GM23338 (cell line): ENCODE results near the gene PPM1E. TPM values are rescaled to one million over a fixed set of nuclear protein-coding genes. Genes with fewer than 3 reads are reported as not detected.

Source experiments
- ATAC-seq: fragments of 200-7000 bp; cut with Tn5 transposase; 3 replicates; pipeline ENCODE4 v1.9.1; 2020
- DNase-seq: peaks from one replicate; pipeline ENCODE4 v3.0.0-alpha.2; 2015; ENCODE audit warnings: low spot score
- H2AFZ ChIP-seq: fragments of 200-600 bp; sonication (generic); 2 replicates; pipeline ENCODE4 v1.8.0; 2016; ENCODE audit warnings: antibody characterized with exemption, mild to moderate bottlenecking, moderate library complexity
- H3F3A ChIP-seq: fragments of 200-600 bp; sonication (generic); replicated peaks from 2 replicates; pipeline ENCODE4 v1.8.0; 2017; ENCODE audit warnings: antibody characterized with exemption, mixed run types, low read depth
- H3K27ac ChIP-seq: fragments of 200-600 bp; sonication (generic); 2 replicates; pipeline ENCODE4 v1.6.1; 2016; ENCODE audit warnings: low read depth
- H3K27me3 ChIP-seq: fragments of 200-600 bp; sonication (generic); 2 replicates; pipeline ENCODE4 v1.8.0; 2016; ENCODE audit warnings: mild to moderate bottlenecking, mixed run types, moderate library complexity; ENCODE audit not compliant: insufficient read depth
- H3K36me3 ChIP-seq: fragments of 200-600 bp; sonication (generic); 2 replicates; pipeline ENCODE4 v1.8.0; 2016; ENCODE audit warnings: mild to moderate bottlenecking; ENCODE audit not compliant: insufficient read depth
- H3K4me1 ChIP-seq: fragments of 200-600 bp; sonication (generic); 2 replicates; pipeline ENCODE4 v1.8.0; 2016; ENCODE audit warnings: mild to moderate bottlenecking, moderate library complexity; ENCODE audit not compliant: insufficient read depth
- H3K4me2 ChIP-seq: fragments of 200-600 bp; sonication (generic); 2 replicates; pipeline ENCODE4 v1.7.1; 2017; ENCODE audit warnings: mixed run types
- H3K4me3 ChIP-seq: fragments of 200-600 bp; sonication (generic); 2 replicates; pipeline ENCODE4 v1.6.1; 2016; ENCODE audit warnings: mixed run types
- H3K79me2 ChIP-seq: fragments of 200-600 bp; sonication (generic); replicated peaks from 2 replicates; pipeline ENCODE4 v1.8.0; 2017; ENCODE audit warnings: mild to moderate bottlenecking; ENCODE audit not compliant: insufficient read depth
- H3K9me2 ChIP-seq: fragments of 200-600 bp; sonication (generic); 2 replicates; pipeline ENCODE4 v1.8.0; 2017; ENCODE audit not compliant: insufficient read depth
- H4K20me1 ChIP-seq: fragments of 200-600 bp; sonication (generic); replicated peaks from 2 replicates; pipeline ENCODE4 v1.8.0; 2017; ENCODE audit warnings: mild to moderate bottlenecking; ENCODE audit not compliant: insufficient read depth
- H3K27ac Mint-ChIP-seq: 2 replicates; pipeline ENCODE4 v1.8.0; 2020; ENCODE audit warnings: inconsistent platforms, mild to moderate bottlenecking, moderate library complexity, mixed read lengths
- H3K27me3 Mint-ChIP-seq: 3 replicates; pipeline ENCODE4 v1.8.0; 2022; ENCODE audit warnings: low read depth, mild to moderate bottlenecking, moderate library complexity, mixed read lengths, inconsistent platforms; ENCODE audit not compliant: insufficient read depth, poor library complexity
- H3K36me3 Mint-ChIP-seq: 3 replicates; pipeline ENCODE4 v1.8.0; 2021; ENCODE audit warnings: low read depth, mild to moderate bottlenecking, inconsistent platforms, moderate library complexity, mixed read lengths
- H3K4me1 Mint-ChIP-seq: 3 replicates; pipeline ENCODE4 v1.8.0; 2020; ENCODE audit warnings: mild to moderate bottlenecking, inconsistent platforms, mixed read lengths
- H3K4me3 Mint-ChIP-seq: 3 replicates; pipeline ENCODE4 v1.8.0; 2021; ENCODE audit warnings: moderate library complexity, mild to moderate bottlenecking, inconsistent platforms, mixed read lengths
- H3K9me3 Mint-ChIP-seq: 3 replicates; pipeline ENCODE4 v1.8.0; 2020; ENCODE audit warnings: moderate library complexity, mild to moderate bottlenecking, inconsistent platforms, mixed read lengths
- CREB1 ChIP-seq: fragments of 250-450 bp; sonication (Bioruptor Pico); IDR thresholded peaks from 2 replicates; pipeline ENCODE4 v1.5.0; 2020; ENCODE audit warnings: low read depth, mild to moderate bottlenecking, moderate library complexity
- EZH2 ChIP-seq: fragments of 200-600 bp; sonication (generic); IDR thresholded peaks from one replicate; pipeline ENCODE4 v1.8.0; 2017; ENCODE audit warnings: antibody characterized with exemption, mild to moderate bottlenecking, low read depth; ENCODE audit not compliant: unreplicated experiment
- EZH2phosphoT487 ChIP-seq: fragments of 200-600 bp; sonication (generic); IDR thresholded peaks from one replicate; pipeline ENCODE4 v1.8.1; 2018; ENCODE audit warnings: antibody characterized with exemption; ENCODE audit not compliant: unreplicated experiment
- JUNB ChIP-seq: IDR thresholded peaks from one replicate; pipeline ENCODE4 v1.6.1; 2016; ENCODE audit warnings: antibody characterized with exemption; ENCODE audit not compliant: unreplicated experiment
- NANOG ChIP-seq: IDR thresholded peaks from 2 replicates; pipeline ENCODE4 v1.6.1; 2016; ENCODE audit warnings: antibody characterized with exemption, borderline replicate concordance
- POLR2AphosphoS5 ChIP-seq: IDR thresholded peaks from 2 replicates; pipeline ENCODE4 v1.6.1; 2016; ENCODE audit warnings: antibody characterized with exemption, low read depth
- ZNF331 ChIP-seq: fragments of 250-450 bp; sonication (Bioruptor Pico); IDR thresholded peaks from 2 replicates; pipeline ENCODE4 v1.5.0; 2020; ENCODE audit warnings: low read depth, mild to moderate bottlenecking, moderate library complexity
- polyA plus RNA-seq: library from polyadenylated mRNA; unstranded; fragments of >200 nt; fragmentation: Nextera tagmentation; extraction: Ambion mirVana; gene quantifications from 2 replicates; pipeline ENCODE4 v1.2.1, GENCODE V29; 2016
- total RNA-seq: library from RNA; depleted of rRNA; stranded (reverse); fragments of >200 nt; shearing (Covaris generic); gene quantifications from 2 replicates; pipeline ENCODE4 v1.2.3, GENCODE V29; 2014
- TF ChIP-seq, protein P1 (sequence below): IDR thresholded peaks from one replicate; pipeline ENCODE4 v1.6.1; 2018; ENCODE audit warnings: antibody characterized with exemption; ENCODE audit not compliant: unreplicated experiment
- TF ChIP-seq, protein P2 (sequence below): IDR thresholded peaks from 2 replicates; pipeline ENCODE4 v1.6.1; 2016; ENCODE audit warnings: antibody characterized with exemption
- TF ChIP-seq, protein P3 (sequence below), 2 experiments: fragments of 200-600 bp in 1 of 2; sonication (generic) in 1 of 2; conservative IDR thresholded peaks; 2 replicates each; pipeline versions ENCODE4 v1.5.1 to v1.6.1; 2016 to 2017; ENCODE audit warnings: antibody characterized with exemption in 2 of 2, low read depth in 2 of 2, mild to moderate bottlenecking in 2 of 2, moderate library complexity in 1 of 2

PPM1E gene
- total and polyA plus RNA-seq, 2 experiments from 2014 or later: 2.1 to 13.8 TPM

DNA sequence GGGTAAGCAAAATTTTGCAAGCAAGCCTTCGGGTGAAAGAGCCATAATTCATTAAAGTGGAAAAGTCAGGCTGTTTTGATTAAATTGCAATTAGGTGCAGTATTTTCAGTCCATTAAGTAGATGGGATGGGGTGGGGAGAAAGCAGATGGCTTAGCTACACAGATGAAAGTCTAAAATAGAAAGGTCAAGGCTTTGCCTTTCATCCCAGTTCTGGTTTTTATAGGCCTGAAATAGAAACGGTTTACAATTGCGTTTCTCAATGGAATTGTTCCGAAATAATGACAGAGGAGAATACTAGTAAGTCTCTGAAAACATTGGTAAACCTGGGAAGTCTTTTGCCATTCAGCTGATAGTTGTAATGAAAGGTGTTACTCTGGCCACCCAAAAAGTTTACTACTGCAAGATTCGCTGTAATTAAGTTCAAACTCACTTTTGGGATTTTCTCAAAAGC is 1.5 kb downstream of the PPM1E start:
- ATAC-seq: no peak
- H3K27ac ChIP-seq: no peak overlapping the region
- H3K4me3 ChIP-seq: peak overlapping the region; percentile 89
- no peak for DNase-seq
- peaks cover 8% of the 10 kb centered on the region for H3K4me1 Mint-ChIP-seq
- peaks cover 14% of the 10 kb centered on the region for H3K27me3 Mint-ChIP-seq
- peak overlapping the region; percentile 99 for H2AFZ ChIP-seq
- peaks cover 21% of the 10 kb centered on the region for H3K27me3 ChIP-seq
- peaks cover 7% of the 10 kb centered on the region; the same call in 1 of the 2 replicates for H3K79me2 ChIP-seq
- H3K36me3 Mint-ChIP-seq: no peaks in the 10 kb centered on the region
- H3K4me3 Mint-ChIP-seq: peak overlapping the region; percentile 91
- H3K9me2 ChIP-seq: no peaks in the 10 kb centered on the region
- TF ChIP-seq ZNF331 (CRISPR knock-in tag) (no peak), POLR2AphosphoS5 (no peak), EZH2 (no peak), NANOG (no peak), CREB1 (CRISPR knock-in tag) (no peak)
- TF ChIP-seq, protein P1, sequence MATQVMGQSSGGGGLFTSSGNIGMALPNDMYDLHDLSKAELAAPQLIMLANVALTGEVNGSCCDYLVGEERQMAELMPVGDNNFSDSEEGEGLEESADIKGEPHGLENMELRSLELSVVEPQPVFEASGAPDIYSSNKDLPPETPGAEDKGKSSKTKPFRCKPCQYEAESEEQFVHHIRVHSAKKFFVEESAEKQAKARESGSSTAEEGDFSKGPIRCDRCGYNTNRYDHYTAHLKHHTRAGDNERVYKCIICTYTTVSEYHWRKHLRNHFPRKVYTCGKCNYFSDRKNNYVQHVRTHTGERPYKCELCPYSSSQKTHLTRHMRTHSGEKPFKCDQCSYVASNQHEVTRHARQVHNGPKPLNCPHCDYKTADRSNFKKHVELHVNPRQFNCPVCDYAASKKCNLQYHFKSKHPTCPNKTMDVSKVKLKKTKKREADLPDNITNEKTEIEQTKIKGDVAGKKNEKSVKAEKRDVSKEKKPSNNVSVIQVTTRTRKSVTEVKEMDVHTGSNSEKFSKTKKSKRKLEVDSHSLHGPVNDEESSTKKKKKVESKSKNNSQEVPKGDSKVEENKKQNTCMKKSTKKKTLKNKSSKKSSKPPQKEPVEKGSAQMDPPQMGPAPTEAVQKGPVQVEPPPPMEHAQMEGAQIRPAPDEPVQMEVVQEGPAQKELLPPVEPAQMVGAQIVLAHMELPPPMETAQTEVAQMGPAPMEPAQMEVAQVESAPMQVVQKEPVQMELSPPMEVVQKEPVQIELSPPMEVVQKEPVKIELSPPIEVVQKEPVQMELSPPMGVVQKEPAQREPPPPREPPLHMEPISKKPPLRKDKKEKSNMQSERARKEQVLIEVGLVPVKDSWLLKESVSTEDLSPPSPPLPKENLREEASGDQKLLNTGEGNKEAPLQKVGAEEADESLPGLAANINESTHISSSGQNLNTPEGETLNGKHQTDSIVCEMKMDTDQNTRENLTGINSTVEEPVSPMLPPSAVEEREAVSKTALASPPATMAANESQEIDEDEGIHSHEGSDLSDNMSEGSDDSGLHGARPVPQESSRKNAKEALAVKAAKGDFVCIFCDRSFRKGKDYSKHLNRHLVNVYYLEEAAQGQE: no peak
- TF ChIP-seq, protein P2, sequence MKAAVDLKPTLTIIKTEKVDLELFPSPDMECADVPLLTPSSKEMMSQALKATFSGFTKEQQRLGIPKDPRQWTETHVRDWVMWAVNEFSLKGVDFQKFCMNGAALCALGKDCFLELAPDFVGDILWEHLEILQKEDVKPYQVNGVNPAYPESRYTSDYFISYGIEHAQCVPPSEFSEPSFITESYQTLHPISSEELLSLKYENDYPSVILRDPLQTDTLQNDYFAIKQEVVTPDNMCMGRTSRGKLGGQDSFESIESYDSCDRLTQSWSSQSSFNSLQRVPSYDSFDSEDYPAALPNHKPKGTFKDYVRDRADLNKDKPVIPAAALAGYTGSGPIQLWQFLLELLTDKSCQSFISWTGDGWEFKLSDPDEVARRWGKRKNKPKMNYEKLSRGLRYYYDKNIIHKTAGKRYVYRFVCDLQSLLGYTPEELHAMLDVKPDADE: no peak
- TF ChIP-seq, protein P3, sequence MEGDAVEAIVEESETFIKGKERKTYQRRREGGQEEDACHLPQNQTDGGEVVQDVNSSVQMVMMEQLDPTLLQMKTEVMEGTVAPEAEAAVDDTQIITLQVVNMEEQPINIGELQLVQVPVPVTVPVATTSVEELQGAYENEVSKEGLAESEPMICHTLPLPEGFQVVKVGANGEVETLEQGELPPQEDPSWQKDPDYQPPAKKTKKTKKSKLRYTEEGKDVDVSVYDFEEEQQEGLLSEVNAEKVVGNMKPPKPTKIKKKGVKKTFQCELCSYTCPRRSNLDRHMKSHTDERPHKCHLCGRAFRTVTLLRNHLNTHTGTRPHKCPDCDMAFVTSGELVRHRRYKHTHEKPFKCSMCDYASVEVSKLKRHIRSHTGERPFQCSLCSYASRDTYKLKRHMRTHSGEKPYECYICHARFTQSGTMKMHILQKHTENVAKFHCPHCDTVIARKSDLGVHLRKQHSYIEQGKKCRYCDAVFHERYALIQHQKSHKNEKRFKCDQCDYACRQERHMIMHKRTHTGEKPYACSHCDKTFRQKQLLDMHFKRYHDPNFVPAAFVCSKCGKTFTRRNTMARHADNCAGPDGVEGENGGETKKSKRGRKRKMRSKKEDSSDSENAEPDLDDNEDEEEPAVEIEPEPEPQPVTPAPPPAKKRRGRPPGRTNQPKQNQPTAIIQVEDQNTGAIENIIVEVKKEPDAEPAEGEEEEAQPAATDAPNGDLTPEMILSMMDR (conservative IDR thresholded peaks at IDR 0.05; ENCODE audit: low read depth in 2 of 2): no peak
- H3K27ac Mint-ChIP-seq: no peak overlapping the region
- 0 out of 2 replicates have a peak, but pooled peaks cover 3% of the 10 kb centered on the region for H3F3A ChIP-seq
- H3K9me3 Mint-ChIP-seq: no peaks in the 10 kb centered on the region
- H3K4me1 ChIP-seq: peaks cover 7% of the 10 kb centered on the region
- no peaks in the 10 kb centered on the region for H3K36me3 ChIP-seq
- peak overlapping the region; percentile 94 for H3K4me2 ChIP-seq
- peaks cover 14% of the 10 kb centered on the region; the same call in 1 of the 2 replicates for H4K20me1 ChIP-seq

GRCh38 chr17:58758890-58759289 is 3.2 kb downstream of the PPM1E start:
- H3K36me3 ChIP-seq: no peaks in the 10 kb centered on the region
- Mint-ChIP-seq H3K27ac (no peak overlapping the region), H3K4me1 (peaks cover 8% of the 10 kb centered on the region), H3K4me3 (no peak overlapping the region), H3K9me3 (no peaks in the 10 kb centered on the region), H3K27me3 (peaks cover 14% of the 10 kb centered on the region), H3K36me3 (no peaks in the 10 kb centered on the region)
- 0 out of 2 replicates have a peak, but pooled peaks cover 3% of the 10 kb centered on the region for H3F3A ChIP-seq
- peaks cover 7% of the 10 kb centered on the region; the same call in 1 of the 2 replicates for H3K79me2 ChIP-seq
- H3K4me1 ChIP-seq: peaks cover 7% of the 10 kb centered on the region
- H3K4me3 ChIP-seq: no peak overlapping the region
- DNase-seq (no peak), ATAC-seq (no peak)
- TF ChIP-seq, protein P3 (conservative IDR thresholded peaks at IDR 0.05; ENCODE audit: low read depth in 2 of 2): no peak
- no peak for TF ChIP-seq JUNB
- TF ChIP-seq EZH2phosphoT487: no peak
- TF ChIP-seq, protein P2: no peak
- H3K9me2 ChIP-seq: no peaks in the 10 kb centered on the region
- H4K20me1 ChIP-seq: peaks cover 14% of the 10 kb centered on the region; the same call in 1 of the 2 replicates
- H3K4me2 ChIP-seq: no peak overlapping the region
- no peak overlapping the region for H3K27ac ChIP-seq
- H2AFZ ChIP-seq: no peak overlapping the region
- H3K27me3 ChIP-seq: peaks cover 21% of the 10 kb centered on the region
